Measurements from ENCODE around the gene SP4. TPM values are rescaled to one million over a fixed set of nuclear protein-coding genes. Genes with fewer than 3 reads are reported as not detected.

SP4 gene
- total and polyA plus RNA-seq, 2 of the 4 experiments (the other 2 are of a cell fraction) = 0.97 to 5.9 TPM

- Histone ChIP-seq H2AK5ac (ENCODE audit: low read depth, low read length) (no peak overlapping the region), H2BK20ac (ENCODE audit: low read depth, low read length) (no peak overlapping the region), H3K14ac (replicated peaks; ENCODE audit: low read depth, low read length) (no peak overlapping the region), H3K4me1 (ENCODE audit: control insufficient read depth, insufficient read depth, low read length) (no peaks in the 10 kb centered on the region), H3K27ac (ENCODE audit: insufficient read depth, low read length) (no peak overlapping the region), H4K8ac (ENCODE audit: low read depth in 2 of 2, low read length in 2 of 2) (no peak overlapping the region), H3K9ac (ENCODE audit: low read depth, low read length) (no peak overlapping the region), H3K9me3 (ENCODE audit: control insufficient read depth, insufficient read depth, low read length) (no peaks in the 10 kb centered on the region), H3K56ac (ENCODE audit: extremely low read depth, insufficient read depth, low read length) (no peak overlapping the region), H3K27me3 (ENCODE audit: control insufficient read depth, insufficient read depth, low read length) (no peaks in the 10 kb centered on the region), H3K23ac (ENCODE audit: low read depth, low read length) (no peak overlapping the region), H4K5ac (ENCODE audit: low read depth, low read length) (no peak overlapping the region), H3K18ac (ENCODE audit: low read depth, low read length) (no peak overlapping the region), H2BK5ac (ENCODE audit: low read depth, low read length, poor library complexity, severe bottlenecking) (no peak overlapping the region), H3K79me1 (ENCODE audit: low read depth in 1 of 2, low read length in 2 of 2) (no peaks in the 10 kb centered on the region), H3K4me2 (ENCODE audit: low read depth, low read length) (no peak overlapping the region), H3K4me3 (ENCODE audit: insufficient read depth, low read depth, low read length) (no peak overlapping the region), H3K36me3 (ENCODE audit: control insufficient read depth, insufficient read depth, low read length) (no peaks in the 10 kb centered on the region), H4K20me1 (ENCODE audit: insufficient read depth, low read length) (no peaks in the 10 kb centered on the region), H2AK9ac (replicated peaks; ENCODE audit: low read depth, low read length, poor library complexity) (no peak overlapping the region), H2BK15ac (ENCODE audit: low read depth, low read length) (no peak overlapping the region), H4K91ac (ENCODE audit: insufficient read depth, low read depth, low read length) (no peak overlapping the region), H2AFZ (replicated peaks; ENCODE audit: low read length, poor library complexity) (no peak overlapping the region), H3K4ac (ENCODE audit: low read depth, low read length) (no peak overlapping the region), H2BK120ac (ENCODE audit: low read depth, low read length) (no peak overlapping the region), H3K9me1 (ENCODE audit: insufficient read depth, low read length) (no peaks in the 10 kb centered on the region)
- DNase-seq = no peak
- ChIA-PET CTCF (no interaction called here), POLR2A (ENCODE audit: unreplicated experiment) (no interaction called here)
- TF ChIP-seq RAD21 (IDR thresholded peaks at IDR 0.05; ENCODE audit: low read length) (no peak), NFE2L2 (IDR thresholded peaks at IDR 0.05; ENCODE audit: low read depth, low read length) (no peak), USF2 (IDR thresholded peaks at IDR 0.05; ENCODE audit: low read depth, low read length) (no peak), CHD1 (IDR thresholded peaks at IDR 0.05; ENCODE audit: low read depth, low read length) (no peak)
- no peak for ATAC-seq (ENCODE audit: low read depth)
- dilution Hi-C loops (cut with HindIII; ENCODE audit: low sequenced_read_pairs, unreplicated experiment) (no loop called here), intact Hi-C loops (cut with micrococcal nuclease) (no loop called here), in situ Hi-C loops (cut with MboI; ENCODE audit: low sequenced_read_pairs) (no loop called here)
- no TSS peak for BruUV-seq (replicated peaks)
These were observed 14.4 kb upstream of the SP4 start for GRCh38 chr7:21413502-21413901.
